Thoracic aorta (tissue), 2 donors: ENCODE data around the gene KLF13. TPM values are rescaled to one million over a fixed set of nuclear protein-coding genes. Genes with fewer than 3 reads are reported as not detected.

Experiments used
- ATAC-seq: fragments of 150-250 bp; one replicate; pipeline ENCODE4 v1.8.0; 2017; ENCODE audit warnings: low read depth; ENCODE audit not compliant: insufficient number of reproducible peaks, low FRiP score
- DNase-seq: peaks from one replicate; pipeline ENCODE4 v3.0.0-alpha.2; 2020; ENCODE audit warnings: low spot score
- H3K27ac ChIP-seq, 2 donors: fragments of 200-600 bp; sonication (generic); 1 replicate in 1 of 2; 2 replicates in 1 of 2; pipeline ENCODE4 v1.5.1; 2016; ENCODE audit warnings: mild to moderate bottlenecking in 2 of 2, moderate library complexity in 2 of 2
- H3K27me3 ChIP-seq: fragments of 200-600 bp; sonication (generic); replicated peaks from 2 replicates; pipeline ENCODE4 v1.6.0; 2016; ENCODE audit warnings: mild to moderate bottlenecking; ENCODE audit not compliant: insufficient read depth
- H3K36me3 ChIP-seq: fragments of 200-600 bp; sonication (generic); one replicate; pipeline ENCODE4 v1.5.1; 2016
- H3K4me1 ChIP-seq, 2 donors: fragments of 200-600 bp; sonication (generic); 1 replicate in 1 of 2; 2 replicates in 1 of 2; pipeline versions ENCODE4 v1.5.1 to v1.6.0; 2016; ENCODE audit warnings: low read depth in 2 of 2, mild to moderate bottlenecking in 1 of 2; ENCODE audit not compliant: control insufficient read depth in 1 of 2
- H3K4me3 ChIP-seq: fragments of 200-600 bp; sonication (generic); 2 replicates; pipeline ENCODE4 v1.5.1; 2016; ENCODE audit warnings: mild to moderate bottlenecking
- H3K9me3 ChIP-seq: fragments of 200-600 bp; sonication (generic); 2 replicates; pipeline ENCODE4 v1.5.1; 2016
- CTCF ChIP-seq: fragments of 200-600 bp; sonication (generic); IDR thresholded peaks from one replicate; pipeline ENCODE4 v1.5.1; 2019; ENCODE audit warnings: antibody characterized with exemption
- total RNA-seq, 2 donors: library from RNA; depleted of rRNA; stranded (reverse); fragments of >200 nt; gene quantifications; one replicate each; pipeline versions ENCODE4 v1.1.0 to v1.2.3, GENCODE V29; 2016

Gene KLF13
- total RNA-seq, 2 donors from 2014 or later, result 59.5 to 76.5 TPM

DNA sequence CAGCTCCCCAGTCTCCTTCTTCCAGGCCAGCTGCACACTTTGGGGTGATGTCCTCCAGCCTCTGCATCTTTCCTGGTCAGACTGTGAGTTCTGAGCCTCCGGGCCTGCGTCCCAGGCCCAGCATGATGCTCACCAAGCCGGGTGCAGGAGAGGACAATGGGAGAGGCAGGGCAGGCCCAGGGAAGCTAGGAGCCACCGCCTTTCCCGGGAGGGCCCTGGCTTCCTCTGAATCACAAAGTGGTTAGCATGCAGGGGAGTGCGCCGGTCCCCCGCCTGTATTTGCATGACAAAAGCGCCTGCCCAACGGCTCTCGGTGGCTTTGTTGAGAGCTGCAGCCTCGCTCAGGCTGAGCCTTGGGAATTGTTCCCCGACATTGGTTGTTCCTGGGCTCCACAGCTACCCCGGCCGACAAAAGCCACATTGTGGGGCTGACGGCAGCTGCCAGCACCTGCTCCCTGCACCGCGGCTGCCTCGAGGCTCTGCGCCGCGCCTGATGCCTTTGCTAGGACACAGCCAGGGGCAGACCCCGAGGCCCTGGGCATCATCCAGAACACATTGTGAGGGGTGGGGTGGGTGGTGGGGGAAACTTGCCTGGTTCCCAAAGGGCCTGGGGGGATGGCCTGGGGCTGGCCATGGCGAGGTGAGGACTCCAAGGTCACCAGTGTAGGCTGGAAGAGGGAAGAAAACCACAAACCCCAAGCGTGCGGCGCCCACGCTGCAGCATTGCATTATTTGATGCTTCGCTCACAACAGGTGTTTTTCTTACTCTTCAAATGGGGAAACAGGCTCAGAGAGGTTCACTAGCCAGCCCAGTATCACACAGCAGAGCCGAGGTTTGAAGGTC lies 20.0 kb upstream of the KLF13 start:
- Histone ChIP-seq H3K4me3 (no peak overlapping the region), H3K4me1 (no peaks in the 10 kb centered on the region), H3K9me3 (no peaks in the 10 kb centered on the region), H3K27me3 (no peaks in the 10 kb centered on the region), H3K36me3 (no peaks in the 10 kb centered on the region), H3K27ac (no peak overlapping the region)
- ATAC-seq (no peak), DNase-seq (no peak)
- TF ChIP-seq CTCF, result no peak

GRCh38 chr15:31307270-31308184 lies 19.1 kb upstream of the KLF13 start:
- no peaks in the 10 kb centered on the region for H3K9me3 ChIP-seq
- no peaks in the 10 kb centered on the region for H3K4me1 ChIP-seq
- no peak overlapping the region for H3K27ac ChIP-seq
- no peak overlapping the region for H3K4me3 ChIP-seq
- no peak for TF ChIP-seq CTCF
- no peaks in the 10 kb centered on the region for H3K36me3 ChIP-seq
- H3K27me3 ChIP-seq, result no peaks in the 10 kb centered on the region
- no peak for ATAC-seq
- no peak for DNase-seq

DNA sequence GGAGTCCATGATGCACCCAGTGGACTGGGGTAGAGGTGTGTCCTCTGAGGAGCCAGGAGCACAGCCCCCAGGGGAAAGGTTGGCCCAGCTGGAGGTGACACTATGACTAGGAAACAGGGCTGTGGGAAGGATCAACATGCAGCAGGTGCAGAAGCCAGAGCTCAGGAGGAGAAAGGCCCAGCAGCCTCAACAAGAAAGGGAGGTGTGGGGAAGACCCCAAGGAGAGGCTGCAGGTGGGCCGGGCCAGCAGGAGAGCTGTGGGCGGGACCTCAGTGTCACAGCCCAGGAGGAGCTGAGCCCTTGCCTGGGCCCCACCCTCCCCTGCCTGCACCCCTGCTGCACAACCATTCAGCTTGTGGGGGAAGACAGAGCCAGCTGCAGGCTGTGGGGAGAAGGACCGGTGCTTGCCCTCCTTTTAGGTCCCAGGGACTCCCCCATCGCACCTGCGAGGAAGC lies 18.4 kb upstream of the KLF13 start:
- H3K27me3 ChIP-seq, result no peaks in the 10 kb centered on the region
- no peak for ATAC-seq
- no peaks in the 10 kb centered on the region for H3K36me3 ChIP-seq
- H3K4me3 ChIP-seq, result no peak overlapping the region
- TF ChIP-seq CTCF, result no peak
- no peak overlapping the region for H3K27ac ChIP-seq
- no peaks in the 10 kb centered on the region for H3K4me1 ChIP-seq
- no peak for DNase-seq
- H3K9me3 ChIP-seq, result peaks cover 2% of the 10 kb centered on the region

GRCh38 chr15:31309893-31310606 lies 16.6 kb upstream of the KLF13 start:
- Histone ChIP-seq H3K9me3 (peaks cover 10% of the 10 kb centered on the region), H3K4me1 (no peaks in the 10 kb centered on the region), H3K36me3 (no peaks in the 10 kb centered on the region), H3K27me3 (no peaks in the 10 kb centered on the region), H3K27ac (no peak overlapping the region), H3K4me3 (no peak overlapping the region)
- DNase-seq (no peak), ATAC-seq (no peak)
- no peak for TF ChIP-seq CTCF
